Neuronal stem cell (in vitro differentiated cells): ENCODE results near the gene LENG1.

Experiments used
- DNase-seq: peaks from one replicate; pipeline ENCODE4 v3.0.0-alpha.2; 2013; ENCODE audit warnings: low spot score
- H2AFZ ChIP-seq: one replicate; pipeline ENCODE4 v1.6.1; 2013; ENCODE audit warnings: mild to moderate bottlenecking, low read length, inconsistent platforms
- H2AK5ac ChIP-seq: 2 replicates; pipeline ENCODE4 v1.6.1; 2013; ENCODE audit warnings: low read depth, mild to moderate bottlenecking, inconsistent platforms, low read length, moderate library complexity, mixed read lengths
- H2BK120ac ChIP-seq: 2 replicates; pipeline ENCODE4 v1.6.1; 2013; ENCODE audit warnings: low read depth, mild to moderate bottlenecking, inconsistent platforms, low read length, moderate library complexity, mixed read lengths
- H2BK12ac ChIP-seq: one replicate; pipeline ENCODE4 v1.6.1; 2013; ENCODE audit warnings: low read length, inconsistent platforms
- H2BK15ac ChIP-seq: 2 replicates; pipeline ENCODE4 v1.6.1; 2013; ENCODE audit warnings: mild to moderate bottlenecking, low read length, inconsistent platforms, mixed read lengths
- H2BK5ac ChIP-seq: one replicate; pipeline ENCODE4 v1.6.1; 2013; ENCODE audit warnings: inconsistent platforms, mild to moderate bottlenecking, low read length, moderate library complexity
- H3K14ac ChIP-seq: one replicate; pipeline ENCODE4 v1.6.1; 2013; ENCODE audit warnings: low read length, inconsistent platforms
- H3K18ac ChIP-seq: 2 replicates; pipeline ENCODE4 v1.6.1; 2013; ENCODE audit warnings: low read length, inconsistent platforms
- H3K23ac ChIP-seq: 2 replicates; pipeline ENCODE4 v1.6.1; 2013; ENCODE audit warnings: low read depth, mild to moderate bottlenecking, mixed read lengths, low read length, inconsistent platforms; ENCODE audit not compliant: poor library complexity
- H3K27ac ChIP-seq: replicated peaks from 3 replicates; pipeline ENCODE4 v1.5.1; 2013; ENCODE audit warnings: low read length, inconsistent platforms
- H3K27me3 ChIP-seq, 3 experiments: 2 replicates each; pipeline ENCODE4 v1.6.1; 2013; ENCODE audit warnings: low read length in 3 of 3, mild to moderate bottlenecking in 2 of 3, inconsistent platforms in 1 of 3, low read depth in 1 of 3, mixed read lengths in 1 of 3, moderate library complexity in 1 of 3; ENCODE audit not compliant: control insufficient read depth in 3 of 3, insufficient read depth in 3 of 3
- H3K36me3 ChIP-seq, 2 donors: replicated peaks in 1 of 2; 2 replicates each; pipeline ENCODE4 v1.6.1; 2013; ENCODE audit warnings: low read length in 2 of 2; ENCODE audit not compliant: control insufficient read depth in 2 of 2, insufficient read depth in 2 of 2
- H3K4ac ChIP-seq: 2 replicates; pipeline ENCODE4 v1.6.1; 2013; ENCODE audit warnings: inconsistent platforms, mild to moderate bottlenecking, low read length, moderate library complexity
- H3K4me1 ChIP-seq, 2 donors: 1 replicate in 1 of 2; 2 replicates in 1 of 2; pipeline ENCODE4 v1.6.1; 2013; ENCODE audit warnings: low read length in 2 of 2, low read depth in 1 of 2; ENCODE audit not compliant: control insufficient read depth in 2 of 2, insufficient read depth in 1 of 2
- H3K4me2 ChIP-seq: one replicate; pipeline ENCODE4 v1.6.1; 2013; ENCODE audit warnings: mild to moderate bottlenecking, low read length, inconsistent platforms; ENCODE audit not compliant: insufficient read depth, poor library complexity, severe bottlenecking
- H3K4me3 ChIP-seq, 2 donors: 2 replicates each; pipeline ENCODE4 v1.5.1; 2013; ENCODE audit warnings: low read length in 2 of 2, mild to moderate bottlenecking in 2 of 2, inconsistent platforms in 1 of 2, moderate library complexity in 1 of 2
- H3K79me1 ChIP-seq: one replicate; pipeline ENCODE4 v1.6.1; 2013; ENCODE audit warnings: low read depth, mild to moderate bottlenecking, inconsistent platforms, low read length, moderate library complexity
- H3K9ac ChIP-seq: one replicate; pipeline ENCODE4 v1.6.1; 2013; ENCODE audit warnings: mild to moderate bottlenecking, low read depth, low read length, inconsistent platforms; ENCODE audit not compliant: poor library complexity
- H3K9me3 ChIP-seq, 2 donors: replicated peaks in 1 of 2; 2 replicates each; pipeline versions ENCODE3 to v1.6.1; 2013; ENCODE audit warnings: low read length in 2 of 2, mild to moderate bottlenecking in 2 of 2, inconsistent platforms in 1 of 2, low read depth in 1 of 2, mixed read lengths in 1 of 2, moderate library complexity in 1 of 2; ENCODE audit not compliant: control insufficient read depth in 2 of 2, insufficient read depth in 1 of 2
- H4K8ac ChIP-seq: one replicate; pipeline ENCODE4 v1.6.1; 2013; ENCODE audit warnings: low read depth, mild to moderate bottlenecking, inconsistent platforms, low read length, moderate library complexity
- H4K91ac ChIP-seq: one replicate; pipeline ENCODE4 v1.6.1; 2013; ENCODE audit warnings: low read length, low read depth, mild to moderate bottlenecking, inconsistent platforms; ENCODE audit not compliant: poor library complexity
- WGBS, 2 donors: extraction: QIAGEN DNeasy Blood & Tissue Kit; methylation state at CpG; one replicate each; pipeline ENCODE4 v1.1.7; 2013; ENCODE audit warnings: missing lambda C conversion rate in 2 of 2, mixed read lengths in 1 of 2; ENCODE audit not compliant: insufficient read length in 2 of 2, insufficient replicate concordance in 1 of 2; ENCODE audit errors: extremely low coverage in 2 of 2; 5-methylcytosine and 5-hydroxymethylcytosine counted together

Gene LENG1

GRCh38 chr19:54164369-54165068 is 5.0 kb upstream of the LENG1 start:
- no peak for DNase-seq
- Histone ChIP-seq H2AK5ac (no peak overlapping the region), H3K23ac (no peak overlapping the region), H3K4me1 (peaks cover 6 to 9% of the 10 kb centered on the region in 2 donors), H3K14ac (no peak overlapping the region), H3K9me3 (peaks cover 14 to 20% of the 10 kb centered on the region in 2 donors), H3K4ac (no peak overlapping the region), H3K18ac (peak overlapping the region; percentile 52), H3K4me3 (no peak overlapping the region), H3K9ac (no peak overlapping the region), H3K36me3 (peaks cover 2 to 4% of the 10 kb centered on the region in 2 donors), H3K27ac (no peak overlapping the region), H3K79me1 (no peaks in the 10 kb centered on the region), H2BK5ac (peak overlapping the region; percentile 13), H4K91ac (no peak overlapping the region), H2BK12ac (no peak overlapping the region), H3K27me3 (peaks cover 0 to 3% (median 0%) of the 10 kb centered on the region in 3 experiments), H2BK120ac (no peak overlapping the region), H2AFZ (no peak overlapping the region), H3K4me2 (no peak overlapping the region), H2BK15ac (no peak overlapping the region), H4K8ac (no peak overlapping the region)
- WGBS, 2 donors = no CpG with 5 or more reads among the region's 37 CpGs

GRCh38 chr19:54162884-54163283 is 3.4 kb upstream of the LENG1 start:
- WGBS, 2 donors = no CpG with 5 or more reads among the region's 14 CpGs
- peaks cover 14 to 20% of the 10 kb centered on the region in 2 donors for H3K9me3 ChIP-seq
- no peak overlapping the region for H4K8ac ChIP-seq
- no peak overlapping the region for H3K23ac ChIP-seq
- peaks cover 5 to 9% of the 10 kb centered on the region in 2 donors for H3K36me3 ChIP-seq
- no peak overlapping the region for H3K4me2 ChIP-seq
- H3K14ac ChIP-seq = no peak overlapping the region
- no peak overlapping the region for H3K4ac ChIP-seq
- no peak for DNase-seq
- no peaks in the 10 kb centered on the region for H3K79me1 ChIP-seq
- H4K91ac ChIP-seq = no peak overlapping the region
- peaks cover 12 to 14% of the 10 kb centered on the region in 2 donors for H3K4me1 ChIP-seq
- H3K18ac ChIP-seq = no peak overlapping the region
- no peak overlapping the region for H2BK120ac ChIP-seq
- H3K4me3 ChIP-seq = no peak overlapping the region
- H2BK12ac ChIP-seq = no peak overlapping the region
- H3K27ac ChIP-seq = no peak overlapping the region
- no peak overlapping the region for H3K9ac ChIP-seq
- no peak overlapping the region for H2BK5ac ChIP-seq
- H2AFZ ChIP-seq = no peak overlapping the region
- peaks cover 0 to 3% (median 0%) of the 10 kb centered on the region in 3 experiments for H3K27me3 ChIP-seq
- no peak overlapping the region for H2BK15ac ChIP-seq
- no peak overlapping the region for H2AK5ac ChIP-seq

GRCh38 chr19:54162241-54162805 is 2.8 kb upstream of the LENG1 start:
- whole genome bisulfite sequencing, 2 donors = no CpG with 5 or more reads among the region's 35 CpGs

GRCh38 chr19:54160854-54161253 is 1.3 kb upstream of the LENG1 start:
- peak overlapping the region; percentile 62 to 79 for H3K4me3 ChIP-seq
- no peak overlapping the region for H4K8ac ChIP-seq
- H2AK5ac ChIP-seq = peak overlapping the region; percentile 58
- no peak overlapping the region for H3K27ac ChIP-seq
- H2BK120ac ChIP-seq = no peak overlapping the region
- WGBS, 2 donors = no CpG with 5 or more reads among the region's 13 CpGs
- H3K4me2 ChIP-seq = peak overlapping the region; percentile 85
- peak overlapping the region; percentile 91 for H2AFZ ChIP-seq
- no peak overlapping the region for H3K14ac ChIP-seq
- DNase-seq = no peak
- H2BK12ac ChIP-seq = no peak overlapping the region
- no peak overlapping the region for H3K4ac ChIP-seq
- H4K91ac ChIP-seq = no peak overlapping the region
- no peak overlapping the region for H3K9ac ChIP-seq
- peak overlapping the region; percentile 13 for H3K23ac ChIP-seq
- peaks cover 12 to 14% of the 10 kb centered on the region in 2 donors for H3K4me1 ChIP-seq
- H3K18ac ChIP-seq = no peak overlapping the region
- peaks cover 14 to 20% of the 10 kb centered on the region in 2 donors for H3K9me3 ChIP-seq
- H3K79me1 ChIP-seq = no peaks in the 10 kb centered on the region
- peaks cover 0 to 3% (median 0%) of the 10 kb centered on the region in 3 experiments for H3K27me3 ChIP-seq
- H2BK5ac ChIP-seq = no peak overlapping the region
- peaks cover 17 to 29% of the 10 kb centered on the region in 2 donors for H3K36me3 ChIP-seq
- H2BK15ac ChIP-seq = no peak overlapping the region

More at GRCh38 chr19:54162241-54162805, 2.8 kb upstream of the LENG1 start:
- Histone ChIP-seq H2BK15ac (no peak overlapping the region), H2AK5ac (no peak overlapping the region), H2BK120ac (no peak overlapping the region), H3K4me1 (peaks cover 12 to 14% of the 10 kb centered on the region in 2 donors), H4K91ac (no peak overlapping the region), H2AFZ (no peak overlapping the region), H3K4me3 (no peak overlapping the region), H3K18ac (no peak overlapping the region), H3K79me1 (no peaks in the 10 kb centered on the region), H3K4ac (no peak overlapping the region), H2BK5ac (no peak overlapping the region), H3K9me3 (peaks cover 14 to 20% of the 10 kb centered on the region in 2 donors), H2BK12ac (no peak overlapping the region), H3K36me3 (peaks cover 6 to 15% of the 10 kb centered on the region in 2 donors), H4K8ac (no peak overlapping the region), H3K27me3 (peaks cover 0 to 3% (median 0%) of the 10 kb centered on the region in 3 experiments), H3K27ac (no peak overlapping the region), H3K4me2 (peak overlapping the region; percentile 18), H3K23ac (no peak overlapping the region), H3K9ac (no peak overlapping the region), H3K14ac (no peak overlapping the region)
- no peak for DNase-seq
